Loucy (cell line): ENCODE results near the gene PCCB.

Experiments
- EZH2phosphoT487 ChIP-seq: fragments of 200-600 bp; IDR thresholded peaks from 2 replicates; pipeline ENCODE4 v1.6.1; 2018; ENCODE audit warnings: antibody characterized with exemption, mild to moderate bottlenecking, moderate library complexity, borderline replicate concordance
- TF ChIP-seq, protein P1 (sequence below): fragments of 200-600 bp; sonication (generic); conservative IDR thresholded peaks from 2 replicates; pipeline ENCODE4 v1.5.1; 2014; ENCODE audit warnings: mild to moderate bottlenecking, antibody characterized with exemption, low read length

DNA sequence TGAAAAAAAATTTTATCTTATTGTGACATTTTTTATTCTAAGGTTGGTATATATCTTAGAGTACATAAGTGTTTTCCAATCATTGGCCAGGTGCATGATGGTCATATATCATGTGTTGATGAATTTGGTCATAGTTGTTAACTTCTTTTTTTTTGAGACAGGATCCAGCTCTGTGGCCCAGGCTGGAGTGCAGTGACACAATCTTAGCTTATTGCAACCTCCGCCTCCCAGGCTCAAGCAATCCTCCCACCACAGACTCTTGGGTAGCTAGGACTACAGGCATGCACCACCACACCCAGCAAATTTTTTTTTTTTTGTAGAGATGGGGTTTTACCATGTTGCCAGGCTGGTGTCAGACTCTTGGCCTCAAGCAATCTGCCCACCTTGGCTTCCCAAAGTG lies 44.0 kb downstream of the PCCB start:
- TF ChIP-seq, protein P1, sequence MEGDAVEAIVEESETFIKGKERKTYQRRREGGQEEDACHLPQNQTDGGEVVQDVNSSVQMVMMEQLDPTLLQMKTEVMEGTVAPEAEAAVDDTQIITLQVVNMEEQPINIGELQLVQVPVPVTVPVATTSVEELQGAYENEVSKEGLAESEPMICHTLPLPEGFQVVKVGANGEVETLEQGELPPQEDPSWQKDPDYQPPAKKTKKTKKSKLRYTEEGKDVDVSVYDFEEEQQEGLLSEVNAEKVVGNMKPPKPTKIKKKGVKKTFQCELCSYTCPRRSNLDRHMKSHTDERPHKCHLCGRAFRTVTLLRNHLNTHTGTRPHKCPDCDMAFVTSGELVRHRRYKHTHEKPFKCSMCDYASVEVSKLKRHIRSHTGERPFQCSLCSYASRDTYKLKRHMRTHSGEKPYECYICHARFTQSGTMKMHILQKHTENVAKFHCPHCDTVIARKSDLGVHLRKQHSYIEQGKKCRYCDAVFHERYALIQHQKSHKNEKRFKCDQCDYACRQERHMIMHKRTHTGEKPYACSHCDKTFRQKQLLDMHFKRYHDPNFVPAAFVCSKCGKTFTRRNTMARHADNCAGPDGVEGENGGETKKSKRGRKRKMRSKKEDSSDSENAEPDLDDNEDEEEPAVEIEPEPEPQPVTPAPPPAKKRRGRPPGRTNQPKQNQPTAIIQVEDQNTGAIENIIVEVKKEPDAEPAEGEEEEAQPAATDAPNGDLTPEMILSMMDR, result no peak
- TF ChIP-seq EZH2phosphoT487, result no peak
